DND-41 (cell line): ENCODE results near the gene SLC25A44.

Experiments
- ATAC-seq: fragments of 200-7000 bp; cut with Tn5 transposase; 3 replicates; pipeline ENCODE4 v1.9.1; 2021; ENCODE audit warnings: low read depth; ENCODE audit not compliant: insufficient read depth
- DNase-seq: peaks from one replicate; pipeline ENCODE4 v3.0.0-alpha.2; 2020
- H2AFZ ChIP-seq: 2 replicates; pipeline ENCODE4 v1.6.0; 2012; ENCODE audit warnings: low read depth, low read length
- H3K27ac ChIP-seq: 2 replicates; pipeline ENCODE4 v1.5.1; 2012; ENCODE audit warnings: low read length, inconsistent platforms
- H3K27me3 ChIP-seq: fragments of 200-600 bp; sonication (generic); 2 replicates; pipeline ENCODE4 v1.6.0; 2012; ENCODE audit warnings: low read length, mild to moderate bottlenecking, inconsistent platforms; ENCODE audit not compliant: insufficient read depth, poor library complexity
- H3K36me3 ChIP-seq: 2 replicates; pipeline ENCODE4 v1.5.1; 2012; ENCODE audit warnings: low read length, inconsistent platforms; ENCODE audit not compliant: insufficient read depth
- H3K4me1 ChIP-seq: 2 replicates; pipeline ENCODE4 v1.5.1; 2012; ENCODE audit warnings: mild to moderate bottlenecking, low read length; ENCODE audit not compliant: insufficient read depth
- H3K4me2 ChIP-seq: 2 replicates; pipeline ENCODE4 v1.6.0; 2012; ENCODE audit warnings: mild to moderate bottlenecking, moderate library complexity, low read length, inconsistent platforms; ENCODE audit not compliant: insufficient read depth
- H3K4me3 ChIP-seq, 2 experiments: fragments of 200-600 bp in 1 of 2; shearing (Covaris generic) in 1 of 2; 2 replicates each; pipeline ENCODE4 v1.5.1; 2012 to 2016; ENCODE audit warnings: inconsistent platforms in 2 of 2, low read length in 2 of 2, mild to moderate bottlenecking in 2 of 2, low read depth in 1 of 2, moderate library complexity in 1 of 2
- H3K79me2 ChIP-seq: 2 replicates; pipeline ENCODE4 v1.6.0; 2012; ENCODE audit warnings: low read length, inconsistent platforms; ENCODE audit not compliant: insufficient read depth
- H3K9ac ChIP-seq: 2 replicates; pipeline ENCODE4 v1.6.0; 2012; ENCODE audit warnings: low read depth, mild to moderate bottlenecking, inconsistent platforms, low read length, moderate library complexity
- H3K9me3 ChIP-seq: 2 replicates; pipeline ENCODE4 v1.5.1; 2012; ENCODE audit warnings: low read length, moderate library complexity, mild to moderate bottlenecking, inconsistent platforms; ENCODE audit not compliant: insufficient read depth, severe bottlenecking
- H4K20me1 ChIP-seq: 2 replicates; pipeline ENCODE4 v1.6.0; 2012; ENCODE audit warnings: low read length; ENCODE audit not compliant: insufficient read depth
- EZH2 ChIP-seq: IDR thresholded peaks from 3 replicates; pipeline ENCODE4 v1.6.1; 2012; ENCODE audit warnings: borderline replicate concordance, low read depth, mild to moderate bottlenecking, moderate library complexity, low read length, inconsistent platforms; ENCODE audit not compliant: severe bottlenecking
- TF ChIP-seq, protein P1 (sequence below): IDR thresholded peaks from 2 replicates; pipeline ENCODE4 v1.5.1; 2012; ENCODE audit warnings: borderline replicate concordance, low read length, moderate library complexity, mild to moderate bottlenecking; ENCODE audit not compliant: poor library complexity, severe bottlenecking; ENCODE audit errors: extremely low read depth

The SLC25A44 gene

DNA sequence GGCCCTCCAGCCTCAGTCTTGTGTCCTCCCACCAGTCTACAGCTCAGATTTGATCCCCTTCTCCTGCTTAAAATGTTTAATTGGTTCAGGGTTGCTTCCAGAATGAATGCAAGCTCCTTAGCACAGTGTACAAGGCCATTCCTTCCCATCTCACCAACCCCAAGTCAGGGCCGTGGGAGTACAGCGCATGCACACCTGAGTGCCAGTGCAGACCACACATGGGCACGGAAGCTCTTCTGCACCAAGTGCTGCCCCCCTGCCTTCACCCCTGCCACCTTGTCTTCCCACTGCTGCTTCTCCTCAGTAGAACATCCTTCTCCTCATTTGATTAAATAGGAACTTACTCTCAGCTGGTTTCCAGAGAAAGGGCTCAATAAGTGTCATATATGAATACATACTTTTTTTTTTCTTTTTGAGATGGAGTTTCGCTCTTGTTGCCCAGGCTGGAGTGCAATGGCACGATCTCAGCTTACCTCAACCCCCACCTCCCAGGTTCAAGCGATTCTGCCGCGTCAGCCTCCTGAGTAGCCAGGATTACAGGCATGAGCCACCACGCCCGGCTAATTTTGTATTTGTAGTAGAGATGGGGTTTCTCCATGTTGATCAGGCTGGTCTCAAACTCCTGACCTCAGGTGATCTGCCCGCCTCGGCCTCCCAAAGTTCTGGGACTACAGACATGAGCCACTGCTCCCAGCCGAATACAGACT lies 28.2 kb downstream of the SLC25A44 start:
- Histone ChIP-seq H3K27ac (no peak overlapping the region), H3K79me2 (peaks cover 20% of the 10 kb centered on the region), H3K4me1 (no peaks in the 10 kb centered on the region), H3K4me3 (no peak overlapping the region), H4K20me1 (no peaks in the 10 kb centered on the region; the same call in 1 of the 2 replicates), H3K9ac (no peak overlapping the region), H3K9me3 (no peaks in the 10 kb centered on the region), H3K36me3 (peaks cover 35% of the 10 kb centered on the region), H3K27me3 (no peaks in the 10 kb centered on the region), H2AFZ (no peak overlapping the region), H3K4me2 (no peak overlapping the region)
- no peak for TF ChIP-seq EZH2
- TF ChIP-seq, protein P1, sequence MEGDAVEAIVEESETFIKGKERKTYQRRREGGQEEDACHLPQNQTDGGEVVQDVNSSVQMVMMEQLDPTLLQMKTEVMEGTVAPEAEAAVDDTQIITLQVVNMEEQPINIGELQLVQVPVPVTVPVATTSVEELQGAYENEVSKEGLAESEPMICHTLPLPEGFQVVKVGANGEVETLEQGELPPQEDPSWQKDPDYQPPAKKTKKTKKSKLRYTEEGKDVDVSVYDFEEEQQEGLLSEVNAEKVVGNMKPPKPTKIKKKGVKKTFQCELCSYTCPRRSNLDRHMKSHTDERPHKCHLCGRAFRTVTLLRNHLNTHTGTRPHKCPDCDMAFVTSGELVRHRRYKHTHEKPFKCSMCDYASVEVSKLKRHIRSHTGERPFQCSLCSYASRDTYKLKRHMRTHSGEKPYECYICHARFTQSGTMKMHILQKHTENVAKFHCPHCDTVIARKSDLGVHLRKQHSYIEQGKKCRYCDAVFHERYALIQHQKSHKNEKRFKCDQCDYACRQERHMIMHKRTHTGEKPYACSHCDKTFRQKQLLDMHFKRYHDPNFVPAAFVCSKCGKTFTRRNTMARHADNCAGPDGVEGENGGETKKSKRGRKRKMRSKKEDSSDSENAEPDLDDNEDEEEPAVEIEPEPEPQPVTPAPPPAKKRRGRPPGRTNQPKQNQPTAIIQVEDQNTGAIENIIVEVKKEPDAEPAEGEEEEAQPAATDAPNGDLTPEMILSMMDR = no peak
- DNase-seq = no peak
- ATAC-seq = no peak

DNA sequence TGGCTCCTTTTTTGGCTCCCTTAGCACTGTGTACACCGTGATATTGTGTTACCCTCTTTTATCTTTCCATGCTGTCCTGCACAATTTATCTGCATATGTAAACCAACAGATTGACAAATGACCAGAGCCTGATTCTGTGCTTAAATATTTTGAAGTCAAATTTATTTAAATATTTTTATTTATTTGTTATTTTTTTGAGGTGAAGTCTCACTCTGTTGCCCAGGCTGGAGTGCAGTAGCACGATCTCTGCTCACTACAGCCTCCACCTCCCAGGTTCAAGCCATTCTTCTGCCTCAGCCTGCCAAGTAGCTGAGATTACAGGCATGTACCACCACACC lies 31.7 kb downstream of the SLC25A44 start:
- no peak for DNase-seq
- no peak for ATAC-seq
- H3K36me3 ChIP-seq = peaks cover 46% of the 10 kb centered on the region
- no peaks in the 10 kb centered on the region for H3K27me3 ChIP-seq
- H4K20me1 ChIP-seq = no peaks in the 10 kb centered on the region
- H3K4me2 ChIP-seq = no peak overlapping the region
- no peak overlapping the region for H3K9ac ChIP-seq
- H3K9me3 ChIP-seq = no peaks in the 10 kb centered on the region
- H2AFZ ChIP-seq = no peak overlapping the region
- no peak overlapping the region for H3K27ac ChIP-seq
- H3K4me1 ChIP-seq = no peaks in the 10 kb centered on the region
- TF ChIP-seq EZH2 = no peak
- TF ChIP-seq, protein P1 = no peak
- no peak overlapping the region for H3K4me3 ChIP-seq
- peaks cover 3% of the 10 kb centered on the region; the same call in 1 of the 2 replicates for H3K79me2 ChIP-seq

DNA sequence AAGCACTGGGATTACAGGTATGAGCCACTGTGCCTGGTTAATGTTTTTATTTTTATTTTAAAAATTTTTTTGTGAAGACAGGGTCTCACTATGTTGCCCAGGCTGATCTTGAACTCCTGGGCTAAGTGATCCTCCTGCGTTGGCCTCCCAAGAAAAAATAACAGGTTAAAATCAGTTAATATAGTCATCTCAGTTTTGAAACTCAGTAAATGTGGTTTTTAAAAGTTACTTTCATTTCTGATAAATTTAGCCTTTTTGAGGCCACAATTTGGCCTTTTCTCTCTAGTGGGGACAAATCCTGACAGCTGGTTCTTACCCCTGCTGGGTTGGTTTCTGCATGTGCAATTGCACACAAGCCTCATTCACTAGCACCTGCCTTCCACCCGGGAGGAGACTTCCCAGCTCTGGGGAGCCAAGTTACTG lies 32.2 kb downstream of the SLC25A44 start:
- H2AFZ ChIP-seq = no peak overlapping the region
- ATAC-seq (no peak), DNase-seq (no peak)
- H3K27me3 ChIP-seq = no peaks in the 10 kb centered on the region
- no peaks in the 10 kb centered on the region for H3K4me1 ChIP-seq
- H3K4me2 ChIP-seq = no peak overlapping the region
- H3K4me3 ChIP-seq = no peak overlapping the region
- peaks cover 3% of the 10 kb centered on the region; the same call in 1 of the 2 replicates for H3K79me2 ChIP-seq
- no peaks in the 10 kb centered on the region for H4K20me1 ChIP-seq
- no peak overlapping the region for H3K9ac ChIP-seq
- H3K36me3 ChIP-seq = peaks cover 42% of the 10 kb centered on the region
- TF ChIP-seq EZH2 = no peak
- TF ChIP-seq, protein P1 = no peak
- H3K27ac ChIP-seq = no peak overlapping the region
- no peaks in the 10 kb centered on the region for H3K9me3 ChIP-seq
